T-helper 2 cell treated with Interferon-gamma antibody and Interleukin-4, amounts not matched to agents 5 μg/mL and 100 μg/mL, for 36 hours (primary cell): ENCODE data around the gene HS3ST5.
"Not testable (repeated sequence)": the region's sequence is repeated elsewhere in the genome, so short reads cannot be mapped to it uniquely, and the experiment has no call there.

ENCODE experiments used
- DNase-seq: peaks from one replicate; pipeline ENCODE4 v3.0.0; 2021; ENCODE audit warnings: low spot score
- H3K27ac Mint-ChIP-seq: one replicate; pipeline ENCODE4 v1.8.0; 2021; ENCODE audit warnings: mild to moderate bottlenecking, mixed read lengths
- H3K27me3 Mint-ChIP-seq: one replicate; pipeline ENCODE4 v1.8.0; 2021; ENCODE audit warnings: low read depth, mixed read lengths
- H3K36me3 Mint-ChIP-seq: one replicate; pipeline ENCODE4 v1.8.0; 2021; ENCODE audit warnings: low read depth, mixed read lengths
- H3K4me1 Mint-ChIP-seq: one replicate; pipeline ENCODE4 v1.8.0; 2021; ENCODE audit warnings: low read depth, mixed read lengths
- H3K4me3 Mint-ChIP-seq: one replicate; pipeline ENCODE4 v1.8.0; 2022; ENCODE audit warnings: mild to moderate bottlenecking, moderate library complexity, mixed read lengths
- H3K9me3 Mint-ChIP-seq: one replicate; pipeline ENCODE4 v1.8.0; 2021; ENCODE audit warnings: mixed read lengths

Gene HS3ST5

DNA sequence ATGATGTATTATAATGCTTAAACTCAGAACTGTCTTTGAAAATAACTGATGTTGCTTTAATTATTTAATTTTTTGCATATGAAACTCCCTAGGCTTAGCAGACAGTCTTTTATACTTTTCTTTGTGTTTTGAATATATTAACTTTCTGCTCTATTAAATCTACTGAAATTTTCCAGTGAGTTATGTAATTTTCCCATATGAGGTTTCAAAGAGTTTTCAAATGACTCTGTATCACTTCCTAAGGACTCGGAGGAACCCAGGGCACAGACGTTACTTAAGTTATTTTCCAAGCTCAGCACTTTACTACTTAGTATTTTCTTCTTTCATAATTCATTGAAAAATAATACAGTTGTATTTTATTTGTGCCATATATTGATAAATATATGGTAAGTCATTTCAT, 122.6 kb downstream of the HS3ST5 start:
- Mint-ChIP-seq H3K36me3 (no peaks in the 10 kb centered on the region), H3K27me3 (no peaks in the 10 kb centered on the region), H3K27ac (no peak overlapping the region), H3K4me1 (no peaks in the 10 kb centered on the region), H3K4me3 (no peak overlapping the region), H3K9me3 (no peaks in the 10 kb centered on the region)
- no peak for DNase-seq

GRCh38 chr6:114218437-114219340, 124.1 kb downstream of the HS3ST5 start:
- Mint-ChIP-seq H3K27me3 (no peaks in the 10 kb centered on the region), H3K4me1 (no peaks in the 10 kb centered on the region), H3K4me3 (no peak overlapping the region), H3K9me3 (no peaks in the 10 kb centered on the region), H3K36me3 (no peaks in the 10 kb centered on the region), H3K27ac (no peak overlapping the region)
- DNase-seq: no peak

GRCh38 chr6:114217996-114218395, 124.8 kb downstream of the HS3ST5 start:
- H3K4me3 Mint-ChIP-seq, H3K9me3 Mint-ChIP-seq, H3K4me1 Mint-ChIP-seq, H3K36me3 Mint-ChIP-seq, H3K27me3 Mint-ChIP-seq, DNase-seq, H3K27ac Mint-ChIP-seq: not testable (repeated sequence)

DNA sequence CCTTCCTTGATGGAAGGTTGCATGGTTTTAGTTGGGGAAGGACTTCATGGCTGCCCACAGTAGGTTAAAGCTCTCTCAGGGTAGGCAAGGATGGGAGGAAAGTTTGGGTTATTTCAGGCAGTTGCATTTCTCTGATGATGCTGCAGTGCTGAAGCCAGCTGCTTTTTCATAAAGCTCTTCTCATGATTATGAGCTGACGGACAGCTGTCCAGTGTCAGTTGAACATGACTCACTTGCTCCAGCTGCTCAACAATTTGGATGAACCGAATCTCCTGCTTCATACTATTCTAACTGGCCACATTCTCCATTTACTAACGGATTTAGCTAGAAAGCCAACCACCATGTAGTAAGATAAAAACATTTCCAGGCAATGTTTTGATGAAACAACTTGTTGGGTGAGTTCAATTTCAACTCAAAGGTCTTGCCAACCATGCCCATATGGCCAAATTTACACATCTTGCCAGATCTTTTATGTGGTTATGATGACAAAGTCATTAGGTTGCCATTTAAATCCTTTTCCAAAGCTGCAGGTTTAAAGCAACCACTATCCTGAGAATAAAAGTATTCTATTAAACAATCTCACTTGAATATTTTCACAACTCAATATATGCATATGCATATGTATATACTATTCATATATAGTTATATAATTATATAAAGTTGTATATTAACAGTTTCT, 125.9 kb downstream of the HS3ST5 start:
- Mint-ChIP-seq H3K27ac (no peak overlapping the region), H3K4me1 (no peaks in the 10 kb centered on the region), H3K27me3 (no peaks in the 10 kb centered on the region), H3K36me3 (no peaks in the 10 kb centered on the region), H3K9me3 (no peaks in the 10 kb centered on the region), H3K4me3 (no peak overlapping the region)
- no peak for DNase-seq

GRCh38 chr6:114210467-114210866, 132.4 kb downstream of the HS3ST5 start:
- Mint-ChIP-seq H3K27me3 (no peaks in the 10 kb centered on the region), H3K9me3 (no peaks in the 10 kb centered on the region), H3K4me3 (no peak overlapping the region), H3K27ac (no peak overlapping the region), H3K4me1 (no peaks in the 10 kb centered on the region), H3K36me3 (no peaks in the 10 kb centered on the region)
- DNase-seq: no peak

DNA sequence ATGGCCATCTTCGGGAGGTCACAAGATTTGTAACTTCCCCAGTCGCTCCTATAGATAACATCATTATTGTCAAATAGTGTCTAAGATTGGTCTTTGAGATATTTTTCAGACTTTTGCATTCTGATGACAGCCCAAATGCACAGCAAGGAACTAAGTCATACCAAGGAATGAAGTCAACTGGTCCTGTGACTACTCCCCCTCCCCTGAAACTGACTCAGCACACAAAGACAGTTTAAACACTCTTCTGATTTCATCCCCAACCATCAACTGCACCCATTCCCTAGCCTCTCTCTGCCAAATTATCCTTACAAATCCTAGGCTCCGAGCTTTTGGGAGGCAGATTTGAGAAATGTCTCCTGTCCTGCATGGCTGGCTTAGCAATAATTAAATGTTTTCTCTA, 139.4 kb downstream of the HS3ST5 start:
- H3K9me3 Mint-ChIP-seq: no peaks in the 10 kb centered on the region
- H3K27me3 Mint-ChIP-seq: no peaks in the 10 kb centered on the region
- no peak for DNase-seq
- no peaks in the 10 kb centered on the region for H3K4me1 Mint-ChIP-seq
- no peak overlapping the region for H3K4me3 Mint-ChIP-seq
- no peak overlapping the region for H3K27ac Mint-ChIP-seq
- H3K36me3 Mint-ChIP-seq: no peaks in the 10 kb centered on the region

GRCh38 chr6:114202389-114202788, 140.4 kb downstream of the HS3ST5 start:
- Mint-ChIP-seq H3K36me3 (no peaks in the 10 kb centered on the region), H3K27me3 (no peaks in the 10 kb centered on the region), H3K4me1 (no peaks in the 10 kb centered on the region), H3K4me3 (no peak overlapping the region), H3K9me3 (no peaks in the 10 kb centered on the region), H3K27ac (no peak overlapping the region)
- no peak for DNase-seq

- H3K36me3 Mint-ChIP-seq: no peaks in the 10 kb centered on the region
- no peaks in the 10 kb centered on the region for H3K9me3 Mint-ChIP-seq
- H3K4me3 Mint-ChIP-seq: no peak overlapping the region
- no peaks in the 10 kb centered on the region for H3K4me1 Mint-ChIP-seq
- H3K27ac Mint-ChIP-seq: no peak overlapping the region
- DNase-seq: no peak
- H3K27me3 Mint-ChIP-seq: no peaks in the 10 kb centered on the region
Measured at GRCh38 chr6:114200891-114201290, 141.9 kb downstream of the HS3ST5 start.

- H3K4me3 Mint-ChIP-seq: no peak overlapping the region
- no peaks in the 10 kb centered on the region for H3K27me3 Mint-ChIP-seq
- no peaks in the 10 kb centered on the region for H3K36me3 Mint-ChIP-seq
- no peak for DNase-seq
- no peak overlapping the region for H3K27ac Mint-ChIP-seq
- H3K9me3 Mint-ChIP-seq: no peaks in the 10 kb centered on the region
- no peaks in the 10 kb centered on the region for H3K4me1 Mint-ChIP-seq
Measured at GRCh38 chr6:114195631-114196403, 147.0 kb downstream of the HS3ST5 start.

DNA sequence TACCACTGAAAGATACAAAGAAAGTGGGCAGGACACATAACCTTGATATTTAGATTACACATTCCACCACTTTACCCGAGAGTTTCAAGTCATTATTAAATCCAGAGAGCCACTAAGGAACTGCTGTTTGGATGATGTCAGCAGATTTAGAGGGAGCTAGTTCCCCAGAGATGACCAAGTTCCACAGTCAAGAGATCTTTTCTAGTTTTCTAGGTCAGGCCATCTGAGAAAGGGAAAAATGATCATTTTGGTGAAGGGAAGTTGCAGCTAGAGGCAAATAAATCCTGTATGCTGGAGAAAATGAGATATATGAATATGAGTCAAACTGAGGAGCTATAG, 147.8 kb downstream of the HS3ST5 start:
- no peak overlapping the region for H3K4me3 Mint-ChIP-seq

GRCh38 chr6:114194362-114195026, 148.3 kb downstream of the HS3ST5 start:
- H3K27ac Mint-ChIP-seq: no peak overlapping the region
- no peaks in the 10 kb centered on the region for H3K9me3 Mint-ChIP-seq
- no peak overlapping the region for H3K4me3 Mint-ChIP-seq
- H3K27me3 Mint-ChIP-seq: no peaks in the 10 kb centered on the region
- DNase-seq: no peak
- no peaks in the 10 kb centered on the region for H3K36me3 Mint-ChIP-seq
- H3K4me1 Mint-ChIP-seq: no peaks in the 10 kb centered on the region

More for the DNA sequence above, 147.8 kb downstream of the HS3ST5 start:
- Mint-ChIP-seq H3K9me3 (no peaks in the 10 kb centered on the region), H3K27ac (no peak overlapping the region), H3K36me3 (no peaks in the 10 kb centered on the region), H3K27me3 (no peaks in the 10 kb centered on the region), H3K4me1 (no peaks in the 10 kb centered on the region)
- DNase-seq: no peak

GRCh38 chr6:114187563-114187962, 155.3 kb downstream of the HS3ST5 start:
- no peak for DNase-seq
- no peak overlapping the region for H3K27ac Mint-ChIP-seq
- no peaks in the 10 kb centered on the region for H3K27me3 Mint-ChIP-seq
- no peaks in the 10 kb centered on the region for H3K36me3 Mint-ChIP-seq
- no peaks in the 10 kb centered on the region for H3K4me1 Mint-ChIP-seq
- H3K4me3 Mint-ChIP-seq: no peak overlapping the region
- no peaks in the 10 kb centered on the region for H3K9me3 Mint-ChIP-seq

- Mint-ChIP-seq H3K36me3 (no peaks in the 10 kb centered on the region), H3K4me3 (no peak overlapping the region), H3K9me3 (no peaks in the 10 kb centered on the region), H3K27ac (no peak overlapping the region), H3K4me1 (no peaks in the 10 kb centered on the region), H3K27me3 (no peaks in the 10 kb centered on the region)
- DNase-seq: no peak
Measured at GRCh38 chr6:114181664-114182063, 161.2 kb downstream of the HS3ST5 start.

GRCh38 chr6:114179411-114179810, 163.4 kb downstream of the HS3ST5 start:
- Mint-ChIP-seq H3K4me1 (no peaks in the 10 kb centered on the region), H3K36me3 (no peaks in the 10 kb centered on the region), H3K4me3 (no peak overlapping the region), H3K9me3 (no peaks in the 10 kb centered on the region), H3K27me3 (no peaks in the 10 kb centered on the region), H3K27ac (no peak overlapping the region)
- no peak for DNase-seq
